Thyroid gland (tissue), 4 donors: Measurements from ENCODE around the gene ARHGAP15.

Experiments
- CTCF ChIP-seq, 6 experiments: fragments of 200-600 bp in 3 of 6; fragments of 450-650 bp in 3 of 6; sonication (generic) in 3 of 6; IDR thresholded peaks; one replicate each; pipeline ENCODE4 v1.5.1; 2016 to 2019; ENCODE audit warnings: antibody characterized with exemption in 6 of 6, mild to moderate bottlenecking in 2 of 6, inconsistent platforms in 1 of 6, moderate library complexity in 1 of 6
- POLR2A ChIP-seq, 2 donors: fragments of 450-650 bp; IDR thresholded peaks; one replicate each; pipeline ENCODE4 v1.6.1; 2017; ENCODE audit warnings: antibody characterized with exemption in 2 of 2, mild to moderate bottlenecking in 2 of 2, moderate library complexity in 1 of 2

- no peak for TF ChIP-seq CTCF (IDR thresholded peaks at IDR 0.05)
- no peak for TF ChIP-seq POLR2A (IDR thresholded peaks at IDR 0.05)
Observed at GRCh38 chr2:143300536-143300935, 171.3 kb downstream of the ARHGAP15 start.
